Activated T-helper 2 cell treated with anti-CD3 and anti-CD28 coated beads, Interferon-gamma antibody, Interleukin-2, Interleukin-4, amounts not matched to agents 10 μg/mL and 5 μg/mL and 100 μg/mL, durations not matched to agents 14 hours and 24 hours and 36 hours (primary cell): ENCODE data around the gene SGIP1. TPM values are rescaled to one million over a fixed set of nuclear protein-coding genes. Genes with fewer than 3 reads are reported as not detected.

Source experiments
- DNase-seq: peaks from one replicate; pipeline ENCODE4 v3.0.0; 2021; ENCODE audit warnings: low spot score
- H3K27ac Mint-ChIP-seq: one replicate; pipeline ENCODE4 v1.8.0; 2021; ENCODE audit warnings: mixed read lengths
- H3K27me3 Mint-ChIP-seq: one replicate; pipeline ENCODE4 v1.8.0; 2021; ENCODE audit warnings: low read depth, mixed read lengths
- H3K36me3 Mint-ChIP-seq: one replicate; pipeline ENCODE4 v1.8.0; 2021; ENCODE audit warnings: low read depth, mixed read lengths
- H3K4me1 Mint-ChIP-seq: one replicate; pipeline ENCODE4 v1.8.0; 2021; ENCODE audit warnings: low read depth, mixed read lengths
- H3K4me3 Mint-ChIP-seq: one replicate; pipeline ENCODE4 v1.8.0; 2021; ENCODE audit warnings: low read depth, mild to moderate bottlenecking, moderate library complexity, mixed read lengths
- H3K9me3 Mint-ChIP-seq: one replicate; pipeline ENCODE4 v1.8.0; 2021; ENCODE audit warnings: mixed read lengths
- intact Hi-C: fragments of 100-400 bp; cut with micrococcal nuclease; formaldehyde crosslinking; loops from one replicate; pipeline ENCODE4 v1.15.1; 2023
- total RNA-seq: library from RNA; stranded (reverse); gene quantifications from 2 replicates; pipeline ENCODE4 v1.2.3, GENCODE V29; 2022

Gene SGIP1
- total RNA-seq, 1 donor from 2014 or later: not detected

DNA sequence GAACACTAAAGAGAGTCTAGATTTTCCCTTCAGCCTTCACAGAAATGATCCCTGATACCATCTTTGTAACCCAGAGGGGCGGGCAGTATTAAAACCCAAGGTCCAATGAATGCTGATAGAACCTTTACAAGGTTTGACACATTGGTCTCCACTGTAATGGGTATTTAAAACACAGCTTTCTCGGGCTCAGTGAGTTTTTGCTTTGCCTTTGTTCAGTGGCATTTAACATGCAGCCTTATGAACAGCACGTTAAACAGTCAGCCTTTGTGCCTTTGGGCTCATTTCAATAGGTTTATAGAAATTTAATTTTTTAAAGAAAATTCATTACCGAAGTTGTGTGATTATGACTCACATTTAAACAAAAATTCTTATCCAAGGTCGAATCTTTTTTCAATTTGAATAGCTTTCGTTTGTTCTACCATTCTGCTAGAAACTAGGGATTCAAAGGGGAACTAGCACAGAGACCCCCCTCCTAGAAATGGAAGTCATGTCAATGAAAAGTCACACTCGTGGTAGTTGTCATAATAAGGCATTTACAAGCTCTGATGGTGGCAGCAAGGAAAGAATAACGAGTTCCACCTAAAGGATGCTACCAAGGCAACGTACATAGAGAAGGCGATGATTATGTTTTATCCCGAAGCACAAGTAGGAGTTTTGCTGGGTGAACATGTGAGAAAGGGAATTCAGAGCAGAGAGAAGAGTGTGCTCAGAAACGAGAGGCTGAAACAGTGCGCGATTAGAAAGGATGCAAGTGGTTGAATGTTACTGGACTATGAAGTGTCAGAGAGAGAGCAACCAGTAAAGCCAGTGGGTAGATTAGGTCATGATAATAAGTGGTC lies 66.2 kb downstream of the SGIP1 start:
- Mint-ChIP-seq H3K4me1 (no peaks in the 10 kb centered on the region), H3K27ac (no peak overlapping the region), H3K36me3 (no peaks in the 10 kb centered on the region), H3K27me3 (peaks cover 11% of the 10 kb centered on the region), H3K4me3 (no peak overlapping the region), H3K9me3 (no peaks in the 10 kb centered on the region)
- DNase-seq: no peak
- intact Hi-C loops: loop anchor here (10.0 kb wide), 1 partner anchor 125 kb away; no protein-coding TSS in a partner anchor

GRCh38 chr1:66605419-66605997 lies 71.6 kb downstream of the SGIP1 start:
- intact Hi-C loops: loop anchor here (10.0 kb wide), 1 partner anchor 119 kb away; no protein-coding TSS in a partner anchor
- no peak overlapping the region for H3K4me3 Mint-ChIP-seq
- H3K27ac Mint-ChIP-seq: no peak overlapping the region
- DNase-seq: no peak
- H3K27me3 Mint-ChIP-seq: peaks cover 18% of the 10 kb centered on the region
- H3K9me3 Mint-ChIP-seq: no peaks in the 10 kb centered on the region
- no peaks in the 10 kb centered on the region for H3K4me1 Mint-ChIP-seq
- H3K36me3 Mint-ChIP-seq: no peaks in the 10 kb centered on the region

- intact Hi-C loops: loop anchor here (10.0 kb wide), 1 partner anchor 118 kb away; no protein-coding TSS in a partner anchor
- peaks cover 18% of the 10 kb centered on the region for H3K27me3 Mint-ChIP-seq
- no peak overlapping the region for H3K27ac Mint-ChIP-seq
- no peaks in the 10 kb centered on the region for H3K9me3 Mint-ChIP-seq
- no peak overlapping the region for H3K4me3 Mint-ChIP-seq
- no peaks in the 10 kb centered on the region for H3K36me3 Mint-ChIP-seq
- no peaks in the 10 kb centered on the region for H3K4me1 Mint-ChIP-seq
- no peak for DNase-seq
Observed at GRCh38 chr1:66606362-66607065, 72.6 kb downstream of the SGIP1 start.

DNA sequence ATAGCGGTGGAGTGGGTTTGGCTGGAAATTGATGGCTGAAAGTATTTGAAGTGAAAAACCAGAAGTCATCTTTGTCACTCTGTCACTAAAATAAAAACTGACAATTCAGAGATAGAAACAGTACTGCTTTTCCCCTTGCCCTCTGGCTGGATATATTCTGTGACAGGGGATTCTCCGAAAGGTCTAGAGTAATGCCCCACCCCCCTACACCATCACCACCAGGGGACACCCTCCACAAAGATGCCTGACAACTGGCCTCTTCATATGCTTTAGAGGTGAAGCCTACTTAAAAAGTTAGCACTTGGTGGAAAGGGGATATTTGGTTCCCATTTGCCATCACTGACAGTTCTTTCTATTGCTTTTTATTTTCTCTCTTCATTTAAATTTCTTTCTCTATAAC lies 73.5 kb downstream of the SGIP1 start:
- intact Hi-C loops: loop anchor here (10.0 kb wide), 1 partner anchor 117 kb away; no protein-coding TSS in a partner anchor
- Mint-ChIP-seq H3K9me3 (no peaks in the 10 kb centered on the region), H3K36me3 (no peaks in the 10 kb centered on the region), H3K4me3 (no peak overlapping the region), H3K27me3 (peaks cover 18% of the 10 kb centered on the region), H3K27ac (no peak overlapping the region), H3K4me1 (no peaks in the 10 kb centered on the region)
- DNase-seq: no peak

DNA sequence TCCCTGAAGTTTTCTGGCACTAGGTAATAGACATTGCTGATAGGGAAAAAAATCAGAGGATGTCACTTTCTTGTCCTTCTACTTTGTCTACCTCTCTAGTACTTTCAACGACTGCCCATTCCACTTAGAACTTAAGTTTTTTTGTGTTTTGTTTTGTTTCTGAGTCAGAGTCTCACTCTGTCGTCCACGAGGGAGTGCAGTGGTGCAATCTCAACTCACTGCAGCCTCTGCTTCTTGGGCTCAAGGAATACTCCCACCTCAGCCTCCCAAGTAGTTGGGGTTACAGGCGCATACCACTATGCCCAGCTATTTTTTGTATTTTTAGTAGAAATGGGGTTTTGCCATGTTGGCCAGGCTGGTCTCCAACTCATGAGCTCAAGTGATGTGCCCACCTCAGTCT lies 79.2 kb downstream of the SGIP1 start:
- DNase-seq: no peak
- Mint-ChIP-seq H3K9me3 (no peaks in the 10 kb centered on the region), H3K4me3 (no peak overlapping the region), H3K4me1 (no peaks in the 10 kb centered on the region), H3K36me3 (no peaks in the 10 kb centered on the region), H3K27me3 (peaks cover 11% of the 10 kb centered on the region), H3K27ac (no peak overlapping the region)
- intact Hi-C loops: no loop called here

DNA sequence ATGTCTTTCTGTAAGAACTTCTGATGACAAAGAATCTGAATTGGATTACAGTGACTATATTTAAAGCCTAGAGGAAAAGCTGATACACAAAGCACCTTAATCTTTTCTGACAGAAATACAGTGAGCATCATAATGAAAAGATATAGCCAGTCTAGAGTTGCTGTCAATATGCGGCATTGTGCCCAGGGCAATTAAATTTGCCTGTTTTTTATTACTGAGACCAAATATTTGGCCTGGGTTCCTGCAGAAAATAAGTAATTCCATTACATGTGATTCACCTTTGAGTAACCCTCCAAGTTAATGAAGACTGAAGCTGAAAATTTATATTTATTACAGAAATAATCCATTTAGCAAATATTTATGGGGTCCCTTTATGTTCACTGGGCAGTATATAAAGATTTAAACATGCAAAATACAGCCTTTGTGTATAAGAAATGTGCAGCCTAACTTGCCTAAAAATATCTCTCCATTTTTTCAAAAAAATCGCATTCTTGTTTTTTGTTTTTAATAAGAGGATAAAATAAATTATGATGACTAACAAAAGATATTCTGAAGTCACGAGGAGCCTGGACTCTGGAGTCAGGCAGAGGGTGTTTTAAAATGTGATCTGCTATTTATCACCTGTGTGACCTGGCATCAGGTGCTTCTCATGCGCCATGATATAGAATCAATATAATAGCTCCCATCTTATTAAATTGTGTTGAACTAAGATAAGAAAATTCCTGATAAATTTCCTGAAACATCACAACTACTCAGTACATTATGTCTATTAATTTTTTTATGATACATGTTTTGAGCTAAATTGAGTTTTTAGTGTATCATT lies 83.6 kb downstream of the SGIP1 start:
- Mint-ChIP-seq H3K4me1 (no peaks in the 10 kb centered on the region), H3K27me3 (no peaks in the 10 kb centered on the region), H3K4me3 (no peak overlapping the region), H3K9me3 (no peaks in the 10 kb centered on the region), H3K36me3 (no peaks in the 10 kb centered on the region), H3K27ac (no peak overlapping the region)
- no peak for DNase-seq
- intact Hi-C loops: no loop called here

- Mint-ChIP-seq H3K36me3 (no peaks in the 10 kb centered on the region), H3K9me3 (no peaks in the 10 kb centered on the region), H3K4me1 (no peaks in the 10 kb centered on the region), H3K27ac (no peak overlapping the region), H3K27me3 (no peaks in the 10 kb centered on the region), H3K4me3 (no peak overlapping the region)
- intact Hi-C loops: no loop called here
- no peak for DNase-seq
Observed at GRCh38 chr1:66618390-66618789, 84.4 kb downstream of the SGIP1 start.

DNA sequence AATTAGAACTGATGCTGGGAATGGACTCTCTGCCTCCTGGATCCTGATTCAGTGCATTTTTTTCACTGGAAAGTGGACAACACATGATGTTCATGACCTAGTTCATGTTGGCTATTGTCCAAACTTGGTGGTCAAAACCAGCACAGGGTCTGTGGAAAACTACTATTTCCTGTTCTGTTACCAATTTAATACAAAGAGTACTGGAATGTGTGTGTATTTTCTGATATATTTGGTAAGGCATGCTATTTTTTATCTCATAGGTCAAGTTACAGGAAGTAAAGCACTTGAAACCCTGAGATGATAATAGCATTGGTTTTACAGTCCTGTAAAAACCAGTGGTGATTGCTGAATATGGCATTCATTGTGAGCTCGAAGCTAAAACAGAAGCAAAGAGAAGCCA lies 89.9 kb downstream of the SGIP1 start:
- peaks cover 8% of the 10 kb centered on the region for H3K4me1 Mint-ChIP-seq
- no peaks in the 10 kb centered on the region for H3K36me3 Mint-ChIP-seq
- intact Hi-C loops: no loop called here

DNA sequence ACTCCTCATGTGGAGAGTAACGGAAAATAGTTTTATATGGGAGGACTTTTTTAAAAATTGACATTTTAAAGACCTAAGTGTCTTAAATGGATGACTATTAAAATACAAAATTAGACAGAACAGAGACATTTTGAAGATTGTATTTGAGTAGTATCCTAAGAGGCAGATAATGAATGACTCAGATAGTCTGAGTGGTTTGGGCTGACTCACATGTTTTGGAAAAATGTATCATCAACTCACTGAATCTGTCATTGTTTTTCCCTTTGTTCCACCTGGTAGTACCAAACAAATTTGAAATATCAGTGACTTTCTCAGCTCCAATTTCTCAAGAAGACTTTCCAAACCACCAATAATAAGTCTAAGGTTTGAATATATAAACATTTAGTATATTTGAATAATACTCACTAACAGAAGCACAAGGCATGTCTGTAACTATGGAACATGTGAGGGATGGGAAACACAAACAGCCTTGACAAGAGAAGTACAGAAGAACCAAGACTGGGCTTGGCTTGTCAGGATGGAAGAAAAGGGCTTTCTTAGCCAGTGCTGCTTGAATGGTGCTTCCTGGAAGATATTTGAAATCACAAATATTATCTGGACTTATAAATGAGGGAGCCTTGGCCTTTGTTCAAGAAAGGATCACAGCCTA lies 90.6 kb downstream of the SGIP1 start:
- no peak for DNase-seq
- H3K27me3 Mint-ChIP-seq: no peaks in the 10 kb centered on the region
- no peak overlapping the region for H3K4me3 Mint-ChIP-seq
- peak overlapping the region; percentile 40 for H3K27ac Mint-ChIP-seq
- intact Hi-C loops: no loop called here
- H3K36me3 Mint-ChIP-seq: no peaks in the 10 kb centered on the region
- H3K9me3 Mint-ChIP-seq: no peaks in the 10 kb centered on the region
- H3K4me1 Mint-ChIP-seq: peaks cover 8% of the 10 kb centered on the region

More for the DNA sequence above, 89.9 kb downstream of the SGIP1 start:
- Mint-ChIP-seq H3K27me3 (no peaks in the 10 kb centered on the region), H3K9me3 (no peaks in the 10 kb centered on the region), H3K27ac (peak overlapping the region; percentile 14), H3K4me3 (no peak overlapping the region)
- no peak for DNase-seq

- DNase-seq: no peak
- Mint-ChIP-seq H3K36me3 (no peaks in the 10 kb centered on the region), H3K9me3 (no peaks in the 10 kb centered on the region), H3K27me3 (no peaks in the 10 kb centered on the region), H3K27ac (no peak overlapping the region), H3K4me3 (no peak overlapping the region), H3K4me1 (peaks cover 8% of the 10 kb centered on the region)
- intact Hi-C loops: no loop called here
Observed at GRCh38 chr1:66626261-66626660, 92.3 kb downstream of the SGIP1 start.

DNA sequence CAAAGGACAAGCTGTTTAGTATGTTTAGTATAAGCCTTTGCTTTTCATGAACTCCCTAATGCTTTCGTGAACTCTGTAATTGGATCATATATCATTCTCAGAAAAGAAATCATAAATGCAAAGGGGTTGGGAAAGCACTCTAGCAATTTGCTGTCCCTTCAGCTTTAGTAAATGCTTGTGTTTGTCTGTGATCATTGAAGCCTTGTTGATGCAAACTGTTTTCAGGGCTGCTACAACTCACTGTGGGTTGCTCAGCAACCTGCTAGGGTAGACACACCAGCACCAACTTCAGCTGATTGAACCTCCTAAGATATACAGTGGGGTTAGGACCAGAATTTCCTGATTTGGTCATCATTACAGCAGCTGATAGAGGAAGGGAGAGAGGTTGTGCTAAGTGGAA lies 95.0 kb downstream of the SGIP1 start:
- no peak for DNase-seq
- intact Hi-C loops: no loop called here
- no peaks in the 10 kb centered on the region for H3K9me3 Mint-ChIP-seq

DNA sequence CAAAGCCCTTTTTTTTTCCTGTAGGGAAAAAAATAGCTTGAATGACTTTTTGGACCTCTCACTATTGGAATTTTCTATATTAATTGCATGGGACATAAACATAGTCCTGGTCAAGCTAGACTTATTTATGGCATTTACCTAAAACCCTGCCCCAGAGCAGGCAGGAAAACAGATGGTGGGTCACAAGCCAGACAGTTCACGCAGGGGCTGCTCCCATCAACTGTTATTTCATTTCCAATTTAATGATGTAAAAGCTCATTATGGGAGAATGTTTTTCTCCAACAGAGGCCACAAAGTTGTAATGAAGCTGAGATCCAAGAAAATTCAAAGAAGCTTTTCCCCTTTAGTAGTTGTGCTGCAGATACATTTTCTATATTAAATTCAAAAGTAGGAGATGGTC lies 99.2 kb downstream of the SGIP1 start:
- Mint-ChIP-seq H3K27ac (no peak overlapping the region), H3K27me3 (peaks cover 3% of the 10 kb centered on the region), H3K9me3 (no peaks in the 10 kb centered on the region), H3K4me3 (no peak overlapping the region), H3K36me3 (no peaks in the 10 kb centered on the region), H3K4me1 (no peaks in the 10 kb centered on the region)
- DNase-seq: no peak
- intact Hi-C loops: no loop called here

More for the DNA sequence above, 95.0 kb downstream of the SGIP1 start:
- no peaks in the 10 kb centered on the region for H3K36me3 Mint-ChIP-seq
- H3K27me3 Mint-ChIP-seq: no peaks in the 10 kb centered on the region
- H3K4me3 Mint-ChIP-seq: no peak overlapping the region
- H3K4me1 Mint-ChIP-seq: peaks cover 7% of the 10 kb centered on the region
- no peak overlapping the region for H3K27ac Mint-ChIP-seq
